ELR (cell line): ENCODE measurements around the gene ZBTB22.
A peak's percentile ranks its signal among the peaks of the same experiment; 100 is the strongest.

Experiments used
- DNase-seq: peaks from one replicate; pipeline ENCODE4 v3.0.0-alpha.2; 2015; ENCODE audit warnings: low read depth

Gene ZBTB22

DNA sequence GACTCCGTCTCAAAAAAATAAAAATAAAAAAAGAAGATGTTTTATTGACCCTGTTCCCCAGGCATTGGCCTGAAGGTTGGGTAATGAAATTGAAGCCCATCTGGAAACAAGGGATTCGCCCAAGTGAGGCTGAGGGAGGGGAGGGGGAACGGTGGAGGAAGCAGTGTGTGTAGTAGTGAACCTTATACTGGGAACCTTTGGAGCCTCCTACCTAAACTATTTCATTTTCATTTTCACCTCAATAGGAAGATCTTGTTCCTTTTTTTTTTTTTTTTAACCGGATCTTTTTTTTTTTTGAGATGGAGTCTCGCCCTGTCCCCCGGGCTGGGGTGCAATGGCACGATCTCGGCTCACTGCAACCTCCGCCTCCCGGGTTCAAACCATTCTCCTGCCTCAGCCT lies 13.2 kb upstream of the ZBTB22 start:
- DNase-seq, result no peak

GRCh38 chr6:33329058-33329457 lies 11.5 kb upstream of the ZBTB22 start:
- peak; percentile 27 for DNase-seq

DNA sequence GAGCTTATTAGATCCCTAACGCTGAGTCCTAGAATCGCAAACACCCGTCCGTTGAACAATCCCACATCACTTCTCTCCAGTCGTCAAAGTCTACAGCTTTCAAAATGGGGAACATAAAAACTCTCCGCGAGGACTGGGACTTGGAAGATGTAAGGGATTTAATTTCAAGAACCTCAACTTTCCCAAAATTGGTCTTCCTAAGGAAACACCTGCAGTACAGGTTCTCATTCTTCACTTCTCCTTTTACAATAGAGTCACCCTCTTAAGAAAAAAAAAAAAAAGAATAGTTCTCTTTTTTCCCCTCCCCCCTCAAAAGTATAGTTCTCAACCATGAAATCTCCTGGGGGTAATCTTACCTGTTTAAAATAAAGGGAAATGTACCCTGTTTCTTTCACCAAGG lies 6.6 kb upstream of the ZBTB22 start:
- no peak for DNase-seq

GRCh38 chr6:33323623-33323948 lies 6.0 kb upstream of the ZBTB22 start:
- DNase-seq, result no peak

GRCh38 chr6:33321227-33321626 lies 3.7 kb upstream of the ZBTB22 start:
- no peak for DNase-seq

GRCh38 chr6:33320315-33321181 lies 3.0 kb upstream of the ZBTB22 start:
- DNase-seq, result peak; percentile 97

DNA sequence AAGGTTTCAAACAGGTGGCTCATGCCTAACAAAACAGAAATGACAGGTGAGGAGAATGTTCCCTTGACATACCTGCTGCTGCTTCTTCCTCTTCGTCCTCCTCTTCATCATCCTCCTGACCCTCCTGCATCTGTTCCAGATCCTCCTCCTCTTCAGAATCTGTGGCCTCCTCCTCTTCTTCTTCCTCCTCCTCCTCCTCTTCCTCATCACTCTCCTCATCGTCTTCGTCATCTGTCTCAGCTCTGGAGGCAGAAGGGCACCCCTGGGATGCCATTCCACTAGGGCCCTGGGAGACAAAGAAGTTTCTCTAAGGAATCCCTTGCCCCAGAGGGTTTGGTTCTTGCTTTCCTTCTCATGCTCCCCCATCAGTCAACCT lies 2.4 kb upstream of the ZBTB22 start:
- no peak for DNase-seq

- no peak for DNase-seq
Observed at GRCh38 chr6:33318426-33319073, 1.0 kb upstream of the ZBTB22 start.

GRCh38 chr6:33317419-33317668 lies 200 bp downstream of the ZBTB22 start:
- no peak for DNase-seq

- DNase-seq, result no peak
Observed at GRCh38 chr6:33316603-33317418, 733 bp downstream of the ZBTB22 start.

DNA sequence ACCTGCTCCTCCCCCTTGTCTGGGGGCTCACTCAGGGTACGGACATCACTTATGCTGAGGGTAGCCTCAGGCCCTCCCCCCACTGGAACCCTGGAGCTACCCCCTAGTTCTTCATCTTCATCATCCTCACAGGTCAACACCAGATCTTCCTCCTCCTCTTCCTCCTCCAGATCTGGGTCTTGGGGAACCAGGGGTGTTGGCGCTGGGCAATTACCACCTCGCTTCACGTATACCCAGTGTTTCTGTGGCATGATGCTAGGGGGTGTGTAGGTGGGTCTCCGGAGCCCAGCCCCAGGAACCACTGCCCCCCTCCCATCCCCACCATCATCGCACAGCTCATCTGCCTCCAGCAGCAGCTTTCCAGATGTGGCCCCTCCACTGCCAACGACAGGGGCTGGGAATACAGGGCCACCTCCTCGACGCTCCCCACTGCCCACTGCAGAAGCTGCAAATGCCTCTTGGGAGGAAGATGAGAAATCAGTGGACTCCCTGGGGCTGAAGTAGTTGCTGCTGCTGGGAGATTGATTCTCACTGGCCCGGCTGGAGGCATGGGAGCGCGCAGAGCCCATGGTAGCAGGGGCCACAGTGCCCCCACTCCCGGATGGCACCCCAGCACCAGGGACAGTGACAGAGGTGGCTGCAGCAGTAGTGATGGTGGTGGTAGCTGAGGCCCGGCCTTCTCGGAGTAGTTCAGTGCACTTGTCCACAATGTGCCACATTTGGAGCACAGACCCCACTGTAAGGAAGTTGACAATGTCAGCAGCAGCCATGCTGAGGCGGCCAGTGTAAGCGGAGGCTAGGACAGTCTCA lies 1.5 kb downstream of the ZBTB22 start:
- no peak for DNase-seq

DNA sequence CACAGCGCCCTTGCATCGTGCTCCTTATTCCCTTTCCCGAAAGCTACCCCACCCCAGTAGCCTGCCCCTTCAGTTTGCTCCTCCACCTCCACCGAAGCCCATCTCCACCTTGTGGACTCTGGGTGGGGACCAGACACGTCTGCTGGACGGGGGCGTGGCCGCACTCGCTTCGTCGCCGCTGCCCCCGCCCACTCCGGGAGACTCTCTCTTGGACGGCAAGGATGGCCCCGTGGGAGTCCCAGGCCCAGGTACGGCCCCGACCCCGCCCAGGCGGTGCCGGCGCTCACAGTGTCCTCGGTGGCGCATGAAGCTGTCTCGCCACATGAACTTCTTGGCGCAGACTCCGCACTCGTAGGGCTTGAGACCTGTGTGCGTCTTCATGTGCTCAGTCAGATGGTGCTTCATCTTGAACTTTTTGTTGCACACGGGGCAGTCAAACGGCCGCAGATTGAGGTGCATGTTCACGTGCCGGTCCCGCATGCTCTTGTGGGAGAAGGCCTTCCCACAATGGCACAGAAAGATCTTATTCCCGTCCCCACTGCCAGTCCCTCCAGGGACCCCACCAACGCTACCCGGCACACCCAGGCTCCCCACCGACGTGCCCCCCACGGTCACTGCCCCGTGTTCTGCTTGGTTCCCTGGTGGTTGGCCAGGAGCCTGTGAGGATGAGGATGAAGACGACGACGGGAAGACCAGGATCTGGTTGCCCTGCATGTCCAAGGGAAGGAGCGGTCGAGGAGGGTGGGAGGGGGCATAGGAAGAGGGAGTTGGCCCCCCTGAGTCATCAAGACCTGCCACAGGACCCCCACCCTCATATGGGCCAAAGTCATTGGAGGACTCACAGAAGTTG lies 2.4 kb downstream of the ZBTB22 start:
- DNase-seq, result peak; percentile 33

DNA sequence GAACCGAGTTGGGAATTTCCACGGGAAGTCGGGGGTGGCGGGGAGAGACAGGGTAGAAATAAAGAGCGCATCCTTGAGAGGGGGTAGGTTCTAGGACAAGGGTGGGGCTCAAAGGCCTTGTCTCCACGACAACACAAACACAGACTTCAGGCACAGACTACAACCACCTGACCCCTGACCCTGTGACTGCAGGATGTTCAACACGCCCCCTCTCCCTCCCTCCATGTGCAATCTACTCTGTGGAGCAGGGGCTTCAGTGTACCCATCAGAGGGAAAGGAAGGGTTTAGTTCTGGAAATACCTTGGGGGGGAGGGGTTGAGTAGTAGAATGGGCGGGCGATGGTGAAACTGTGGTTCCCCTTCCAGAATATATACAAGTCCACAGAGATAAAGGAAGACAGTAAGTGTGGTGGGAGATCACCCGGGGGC lies 3.0 kb downstream of the ZBTB22 start:
- DNase-seq, result peak; percentile 84

DNA sequence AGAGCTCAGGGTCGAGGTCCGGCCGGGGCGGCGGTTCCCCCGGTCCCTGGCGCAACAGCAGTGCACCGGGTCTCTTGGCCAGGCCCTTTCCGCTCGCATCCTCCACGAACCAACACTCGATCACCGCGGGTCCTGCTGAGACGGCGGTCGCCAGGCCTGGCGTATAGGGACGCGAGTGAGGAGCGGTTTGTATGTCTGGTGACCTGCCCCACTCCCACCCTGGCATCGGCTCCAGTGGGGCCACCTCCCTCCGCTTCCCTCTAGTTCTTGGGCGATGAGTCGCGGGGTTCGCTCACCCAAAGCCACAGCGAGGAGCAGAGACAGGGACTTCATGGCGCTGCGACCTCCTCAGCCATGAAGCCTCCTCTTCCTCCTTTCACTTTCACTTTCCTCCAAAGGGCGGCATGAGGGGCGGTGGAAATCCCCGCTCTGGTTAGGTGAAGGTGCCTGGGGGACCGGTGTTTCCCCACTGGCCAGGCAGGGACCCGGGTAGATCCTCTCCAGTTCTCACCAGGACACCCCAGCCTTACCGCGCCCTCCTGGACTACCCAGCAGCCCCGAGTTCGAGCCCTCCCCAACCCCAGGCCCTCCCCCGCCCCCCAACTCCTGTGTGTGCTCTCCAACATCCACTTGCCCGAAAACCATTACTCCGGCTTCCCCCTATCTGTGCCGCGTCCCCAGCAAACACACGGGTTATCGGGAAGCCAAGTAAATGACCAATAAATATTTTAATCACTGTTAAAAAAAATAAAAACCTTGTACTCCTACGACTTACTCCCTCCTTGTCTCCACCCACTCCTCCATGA lies 3.6 kb downstream of the ZBTB22 start, which contains the start of gene TAPBP:
TAPBP (minus strand) TSS at position 370 of the 806 bp plus-strand sequence; CDS start at position 333, 37 bp downstream.
- peak; percentile 84 for DNase-seq

DNA sequence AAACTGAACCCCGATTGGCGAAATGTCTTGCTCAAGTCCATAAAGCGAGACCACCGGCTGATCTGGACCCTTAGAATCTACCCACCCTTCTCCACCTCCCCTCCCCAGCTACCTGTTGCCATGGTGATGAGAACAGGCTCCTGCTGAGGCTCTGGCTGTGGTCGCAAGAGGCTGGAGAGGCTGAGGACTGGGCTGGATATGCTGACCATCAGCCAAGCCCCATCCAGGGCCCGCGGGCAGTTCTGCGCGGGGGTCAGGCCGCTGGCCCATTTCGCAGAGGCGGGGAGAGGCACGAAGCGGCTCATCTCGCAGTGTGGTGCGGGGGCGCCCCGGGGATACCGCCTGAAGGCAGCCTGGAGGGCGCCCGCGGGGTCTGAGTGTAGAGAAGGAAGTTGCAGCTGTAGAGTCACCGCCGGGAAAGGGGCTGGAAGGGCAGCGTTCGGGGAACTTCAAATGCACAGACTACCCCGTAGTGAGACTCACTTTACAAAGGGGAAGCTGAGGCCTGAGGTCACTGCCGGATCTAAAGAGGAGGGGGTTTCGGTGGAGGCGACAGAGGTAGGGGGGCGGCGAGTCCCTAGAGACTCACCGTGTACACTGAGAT lies 4.3 kb downstream of the ZBTB22 start:
- peak; percentile 70 for DNase-seq

GRCh38 chr6:33312361-33313104 lies 5.0 kb downstream of the ZBTB22 start:
- peak; percentile 81 for DNase-seq

GRCh38 chr6:33306356-33306755 lies 11.2 kb downstream of the ZBTB22 start:
- no peak for DNase-seq

- no peak for DNase-seq
Observed at GRCh38 chr6:33305052-33305451, 12.5 kb downstream of the ZBTB22 start.

- no peak for DNase-seq
Observed at GRCh38 chr6:33304216-33304615, 13.3 kb downstream of the ZBTB22 start.
